Ascending aorta (tissue), 2 donors: ENCODE results near the gene FBRSL1. TPM values are rescaled to one million over a fixed set of nuclear protein-coding genes. Genes with fewer than 3 reads are reported as not detected.

Source experiments
- DNase-seq, 2 donors: peaks; one replicate each; pipeline ENCODE4 v3.0.0-alpha.2; 2019; ENCODE audit warnings: low spot score in 2 of 2
- H3K27ac ChIP-seq, 2 donors: fragments of 200-600 bp; sonication (generic); one replicate each; pipeline ENCODE4 v1.5.1; 2016 to 2017; ENCODE audit warnings: mild to moderate bottlenecking in 1 of 2
- H3K27me3 ChIP-seq: fragments of 200-600 bp; sonication (generic); one replicate; pipeline ENCODE4 v1.5.1; 2017
- H3K36me3 ChIP-seq, 2 donors: fragments of 200-600 bp; sonication (generic); one replicate each; pipeline ENCODE4 v1.5.1; 2016
- H3K4me1 ChIP-seq, 2 donors: fragments of 200-600 bp; sonication (generic); one replicate each; pipeline ENCODE4 v1.5.1; 2016 to 2017; ENCODE audit warnings: mild to moderate bottlenecking in 1 of 2
- H3K4me3 ChIP-seq, 2 donors: fragments of 200-600 bp; sonication (generic); one replicate each; pipeline ENCODE4 v1.5.1; 2016 to 2017; ENCODE audit warnings: mild to moderate bottlenecking in 1 of 2
- H3K9me3 ChIP-seq, 2 donors: fragments of 200-600 bp; sonication (generic); one replicate each; pipeline ENCODE4 v1.5.1; 2016
- intact Hi-C: fragments of 100-400 bp; cut with DNase I; formaldehyde crosslinking; loops from one replicate; pipeline ENCODE4 v1.15.1; 2023
- total RNA-seq: library from RNA; depleted of rRNA; stranded (reverse); fragments of >200 nt; gene quantifications from one replicate; pipeline ENCODE4 v1.1.0, GENCODE V29; 2016
- TF ChIP-seq, protein P1 (sequence below), 3 experiments: fragments of 200-600 bp in 2 of 3; fragments of 450-650 bp in 1 of 3; sonication (generic) in 2 of 3; IDR thresholded peaks; one replicate each; pipeline ENCODE4 v1.5.1; 2016 to 2019; ENCODE audit warnings: antibody characterized with exemption in 3 of 3, mild to moderate bottlenecking in 1 of 3, moderate library complexity in 1 of 3

The FBRSL1 gene
- total RNA-seq, 1 donor from 2014 or later, result 40.7 TPM

DNA sequence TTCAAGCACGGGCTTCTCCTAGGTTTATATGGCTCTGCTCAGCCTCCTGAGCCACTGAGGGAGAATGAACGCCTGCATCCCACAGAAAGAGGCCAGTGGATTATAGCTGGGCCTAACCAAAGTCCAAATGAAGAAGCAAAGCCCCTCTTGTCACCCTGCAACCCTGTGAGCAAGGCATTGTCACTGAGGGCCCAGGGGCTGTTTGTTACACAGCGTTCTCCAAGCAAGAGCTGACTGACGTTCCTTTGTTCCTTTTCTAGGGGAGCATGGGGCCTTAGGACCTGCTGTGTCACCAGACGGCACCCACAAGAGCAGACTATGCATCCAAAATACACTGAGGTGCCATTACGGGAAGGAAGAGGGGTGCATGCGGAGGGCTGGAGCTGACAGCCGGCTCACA lies 4.3 kb upstream of the FBRSL1 start:
- H3K27ac ChIP-seq, result no peak overlapping the region
- intact Hi-C loops, result loop anchor here (5.0 to 10.0 kb wide), 5 partner anchors 199 to 1613 kb away; partner anchors contain the start of genes ANKLE2, POLE, PXMP2 and RAN
- TF ChIP-seq, protein P1, sequence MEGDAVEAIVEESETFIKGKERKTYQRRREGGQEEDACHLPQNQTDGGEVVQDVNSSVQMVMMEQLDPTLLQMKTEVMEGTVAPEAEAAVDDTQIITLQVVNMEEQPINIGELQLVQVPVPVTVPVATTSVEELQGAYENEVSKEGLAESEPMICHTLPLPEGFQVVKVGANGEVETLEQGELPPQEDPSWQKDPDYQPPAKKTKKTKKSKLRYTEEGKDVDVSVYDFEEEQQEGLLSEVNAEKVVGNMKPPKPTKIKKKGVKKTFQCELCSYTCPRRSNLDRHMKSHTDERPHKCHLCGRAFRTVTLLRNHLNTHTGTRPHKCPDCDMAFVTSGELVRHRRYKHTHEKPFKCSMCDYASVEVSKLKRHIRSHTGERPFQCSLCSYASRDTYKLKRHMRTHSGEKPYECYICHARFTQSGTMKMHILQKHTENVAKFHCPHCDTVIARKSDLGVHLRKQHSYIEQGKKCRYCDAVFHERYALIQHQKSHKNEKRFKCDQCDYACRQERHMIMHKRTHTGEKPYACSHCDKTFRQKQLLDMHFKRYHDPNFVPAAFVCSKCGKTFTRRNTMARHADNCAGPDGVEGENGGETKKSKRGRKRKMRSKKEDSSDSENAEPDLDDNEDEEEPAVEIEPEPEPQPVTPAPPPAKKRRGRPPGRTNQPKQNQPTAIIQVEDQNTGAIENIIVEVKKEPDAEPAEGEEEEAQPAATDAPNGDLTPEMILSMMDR (IDR thresholded peaks at IDR 0.05), result no peak

DNA sequence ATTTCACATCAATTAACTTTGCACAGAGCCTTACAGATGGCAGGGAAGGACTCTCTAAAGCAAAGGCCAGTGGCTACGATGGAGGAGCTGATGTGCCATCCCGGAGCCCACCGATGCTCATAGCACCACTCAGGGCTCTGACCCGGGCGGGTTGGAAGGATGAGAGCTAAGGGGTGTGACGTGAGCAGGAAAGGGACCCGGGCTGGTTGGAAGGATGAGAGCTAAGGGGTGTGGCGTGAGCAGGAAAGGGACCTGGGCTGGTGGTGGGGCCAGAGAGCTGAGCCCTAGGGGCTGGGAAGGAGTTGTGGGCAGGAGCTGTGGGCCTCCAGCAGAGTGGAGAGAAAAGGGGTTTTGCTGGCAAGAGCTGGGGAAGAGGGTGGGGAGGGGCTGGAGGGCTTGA lies 3.8 kb upstream of the FBRSL1 start:
- TF ChIP-seq, protein P1 (IDR thresholded peaks at IDR 0.05), result no peak
- no peaks in the 10 kb centered on the region for H3K9me3 ChIP-seq
- no peak overlapping the region for H3K4me3 ChIP-seq
- DNase-seq, result no peak
- H3K27me3 ChIP-seq, result no peaks in the 10 kb centered on the region
- peaks cover 0 to 4% of the 10 kb centered on the region in 2 donors for H3K4me1 ChIP-seq
- intact Hi-C loops, result loop anchor here (5.0 to 10.0 kb wide), 5 partner anchors 199 to 1614 kb away; partner anchors contain the start of genes ANKLE2, POLE, PXMP2 and RAN
- no peaks in the 10 kb centered on the region for H3K36me3 ChIP-seq
- no peak overlapping the region for H3K27ac ChIP-seq

More for the DNA sequence above, 4.3 kb upstream of the FBRSL1 start:
- Histone ChIP-seq H3K27me3 (no peaks in the 10 kb centered on the region), H3K4me1 (no peaks in the 10 kb centered on the region), H3K4me3 (no peak overlapping the region), H3K36me3 (no peaks in the 10 kb centered on the region), H3K9me3 (no peaks in the 10 kb centered on the region)
- no peak for DNase-seq

DNA sequence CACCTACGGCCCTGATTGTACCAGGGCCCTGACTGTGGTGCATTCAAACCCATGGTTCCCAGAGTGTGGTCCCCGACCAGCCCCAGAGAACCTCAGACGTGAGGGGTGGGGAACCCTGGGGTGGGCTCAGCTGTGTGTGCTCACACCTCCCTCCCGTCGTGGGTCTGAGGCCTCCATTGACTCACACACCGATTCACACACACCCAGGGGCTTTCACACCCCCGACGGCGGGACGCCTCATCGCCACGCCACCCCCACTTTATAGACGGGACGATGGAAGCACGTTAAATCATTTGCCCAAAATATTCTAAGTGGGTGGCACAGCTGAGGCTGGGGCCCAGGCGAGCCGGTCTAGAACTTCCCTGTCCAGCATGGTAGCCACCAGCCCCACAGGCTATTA lies 3.4 kb upstream of the FBRSL1 start:
- Histone ChIP-seq H3K4me1 (peaks cover 3 to 8% of the 10 kb centered on the region in 2 donors), H3K27me3 (no peaks in the 10 kb centered on the region), H3K4me3 (no peak overlapping the region), H3K27ac (no peak overlapping the region), H3K9me3 (no peaks in the 10 kb centered on the region), H3K36me3 (no peaks in the 10 kb centered on the region)
- intact Hi-C loops, result loop anchor here (5.0 to 10.0 kb wide), 5 partner anchors 198 to 1614 kb away; partner anchors contain the start of genes ANKLE2, POLE, PXMP2 and RAN
- TF ChIP-seq, protein P1 (IDR thresholded peaks at IDR 0.05), result no peak
- DNase-seq, result no peak

DNA sequence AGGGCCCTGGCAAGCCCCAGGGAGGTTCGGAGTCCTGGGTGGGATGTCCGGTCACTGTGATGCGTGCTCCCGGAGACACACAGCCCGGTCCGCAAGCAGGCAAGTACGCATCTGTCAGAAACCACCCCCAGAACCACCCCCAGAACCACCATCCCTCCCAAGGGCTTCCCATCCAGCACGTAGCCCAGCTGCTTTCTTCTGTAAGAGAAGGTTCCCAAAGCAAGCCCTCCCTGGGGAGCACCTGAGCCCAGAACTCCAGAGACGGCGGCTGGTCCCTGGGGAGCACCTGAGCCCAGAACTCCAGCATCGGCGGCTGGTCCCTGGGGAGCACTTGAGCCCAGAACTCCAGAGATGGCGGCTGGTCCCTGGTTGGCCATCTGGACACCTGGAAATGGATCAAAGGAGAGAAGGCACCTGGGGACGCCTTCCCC lies 2.6 kb upstream of the FBRSL1 start:
- Histone ChIP-seq H3K9me3 (no peaks in the 10 kb centered on the region), H3K4me3 (no peak overlapping the region), H3K27me3 (no peaks in the 10 kb centered on the region), H3K27ac (no peak overlapping the region), H3K36me3 (no peaks in the 10 kb centered on the region), H3K4me1 (peaks cover 7 to 16% of the 10 kb centered on the region in 2 donors)
- TF ChIP-seq, protein P1 (IDR thresholded peaks at IDR 0.05), result no peak
- DNase-seq, result no peak
- intact Hi-C loops, result loop anchor here (5.0 to 10.0 kb wide), 5 partner anchors 197 to 1615 kb away; partner anchors contain the start of genes ANKLE2, POLE, PXMP2 and RAN

DNA sequence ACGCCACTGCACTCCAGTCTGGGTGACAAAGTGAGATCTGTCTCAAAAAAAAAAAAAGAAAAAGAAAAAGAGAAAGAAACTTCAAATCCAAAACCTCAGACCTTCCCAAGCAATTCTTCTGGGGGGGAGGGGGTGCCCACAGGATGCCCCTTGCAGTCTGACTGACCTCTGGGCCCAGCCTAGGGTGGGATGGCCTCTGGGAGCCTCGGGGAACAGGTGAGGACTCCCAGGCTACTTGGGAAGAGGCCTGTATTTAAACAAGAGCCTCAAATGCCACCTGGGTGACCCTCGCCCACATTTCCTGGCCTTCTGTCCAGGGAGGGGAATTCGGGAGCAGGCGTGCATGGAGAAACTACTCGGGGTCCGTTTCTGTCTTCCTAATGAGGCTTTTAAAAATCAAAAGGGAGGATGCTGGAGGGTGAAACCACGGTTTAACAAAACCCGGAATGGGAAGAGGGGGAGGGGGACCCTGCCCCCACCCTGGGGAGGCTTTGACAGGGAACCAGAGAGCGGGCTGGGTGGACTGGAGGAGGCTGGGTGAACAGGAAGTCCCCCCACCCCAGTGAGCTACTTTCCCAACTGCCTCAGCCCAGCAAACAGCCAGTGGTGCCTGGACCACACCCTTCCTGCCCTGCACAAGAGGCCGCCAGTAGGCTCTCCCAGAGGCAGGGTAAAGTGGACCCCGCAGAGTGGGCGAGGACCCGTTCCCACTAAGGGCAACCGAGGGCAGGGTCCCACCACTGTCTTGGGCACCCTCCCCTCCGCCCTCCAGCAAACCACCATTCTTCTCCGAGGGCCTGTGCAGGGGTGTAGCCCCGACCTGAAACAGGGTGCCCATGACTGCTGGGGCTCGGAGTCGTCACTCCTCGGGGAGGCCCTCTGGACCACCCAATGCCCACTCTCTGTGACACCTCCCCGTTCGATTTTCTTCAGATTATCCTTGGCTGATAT lies 1.5 kb upstream of the FBRSL1 start:
- intact Hi-C loops, result loop anchor here (1.0 to 10.0 kb wide), 8 partner anchors 196 to 1616 kb away; partner anchors contain the start of genes ANKLE2, DDX51, NOC4L and POLE
- TF ChIP-seq, protein P1 (IDR thresholded peaks at IDR 0.05), result no peak
- no peaks in the 10 kb centered on the region for H3K27me3 ChIP-seq
- DNase-seq, result no peak
- no peaks in the 10 kb centered on the region for H3K9me3 ChIP-seq
- peak overlapping the region; percentile 28 to 60 for H3K27ac ChIP-seq
- H3K36me3 ChIP-seq, result no peaks in the 10 kb centered on the region
- H3K4me3 ChIP-seq, result peak overlapping the region; percentile 73 to 92
- H3K4me1 ChIP-seq, result peaks cover 10 to 23% of the 10 kb centered on the region in 2 donors
